ENCODE results near the gene MPP3. TPM values are rescaled to one million over a fixed set of nuclear protein-coding genes. Genes with fewer than 3 reads are reported as not detected.

The MPP3 gene
- total and polyA plus RNA-seq, 2 of the 4 experiments (the other 2 are of a cell fraction), result 5.7 to 11.9 TPM

GRCh38 chr17:43809121-43809520 lies 23.8 kb downstream of the MPP3 start:
- Histone ChIP-seq H2AK9ac (replicated peaks; ENCODE audit: low read depth, low read length, poor library complexity) (no peak overlapping the region), H3K4me1 (ENCODE audit: control insufficient read depth, insufficient read depth, low read length) (no peaks in the 10 kb centered on the region), H2AFZ (replicated peaks; ENCODE audit: low read length, poor library complexity) (no peak overlapping the region), H3K27ac (ENCODE audit: insufficient read depth, low read length) (no peak overlapping the region), H2BK120ac (ENCODE audit: low read depth, low read length) (no peak overlapping the region), H3K36me3 (ENCODE audit: control insufficient read depth, insufficient read depth, low read length) (peaks cover 23% of the 10 kb centered on the region), H4K8ac (ENCODE audit: low read depth in 2 of 2, low read length in 2 of 2) (no peak overlapping the region), H4K20me1 (ENCODE audit: insufficient read depth, low read length) (no peaks in the 10 kb centered on the region), H3K4me2 (ENCODE audit: low read depth, low read length) (no peak overlapping the region), H2BK5ac (ENCODE audit: low read depth, low read length, poor library complexity, severe bottlenecking) (no peak overlapping the region), H2BK15ac (ENCODE audit: low read depth, low read length) (no peak overlapping the region), H3K14ac (replicated peaks; ENCODE audit: low read depth, low read length) (no peak overlapping the region), H3K27me3 (ENCODE audit: control insufficient read depth, insufficient read depth, low read length) (no peaks in the 10 kb centered on the region), H3K23ac (ENCODE audit: low read depth, low read length) (no peak overlapping the region), H4K91ac (ENCODE audit: insufficient read depth, low read depth, low read length) (no peak overlapping the region), H3K4me3 (ENCODE audit: insufficient read depth, low read depth, low read length) (no peak overlapping the region), H3K4ac (ENCODE audit: low read depth, low read length) (no peak overlapping the region), H3K18ac (ENCODE audit: low read depth, low read length) (no peak overlapping the region), H2BK20ac (ENCODE audit: low read depth, low read length) (no peak overlapping the region), H3K56ac (ENCODE audit: extremely low read depth, insufficient read depth, low read length) (no peak overlapping the region), H2AK5ac (ENCODE audit: low read depth, low read length) (no peak overlapping the region), H4K5ac (ENCODE audit: low read depth, low read length) (no peak overlapping the region), H3K9me1 (ENCODE audit: insufficient read depth, low read length) (peaks cover under 1% of the 10 kb centered on the region; the same call in 1 of the 2 replicates), H3K9me3 (ENCODE audit: control insufficient read depth, insufficient read depth, low read length) (no peaks in the 10 kb centered on the region), H3K79me1 (ENCODE audit: low read depth in 1 of 2, low read length in 2 of 2) (peaks cover under 1 to 4% of the 10 kb centered on the region in 2 experiments; a peak in 1 of 4 replicates), H3K9ac (ENCODE audit: low read depth, low read length) (no peak overlapping the region)
- TF ChIP-seq MXI1 (IDR thresholded peaks at IDR 0.05; ENCODE audit: borderline replicate concordance, low read depth, low read length) (no peak), FOS (IDR thresholded peaks at IDR 0.05; ENCODE audit: low read depth, low read length) (no peak), RCOR1 (IDR thresholded peaks at IDR 0.05; ENCODE audit: insufficient replicate concordance, low read length) (no peak), USF2 (IDR thresholded peaks at IDR 0.05; ENCODE audit: low read depth, low read length) (no peak), RFX5 (IDR thresholded peaks at IDR 0.05; ENCODE audit: low read depth, low read length) (no peak), CEBPB (IDR thresholded peaks at IDR 0.05; ENCODE audit: low read depth, low read length) (no peak), NFE2L2 (IDR thresholded peaks at IDR 0.05; ENCODE audit: low read depth, low read length) (no peak), BHLHE40 (IDR thresholded peaks at IDR 0.05; ENCODE audit: low read depth, low read length) (no peak), MAFK (IDR thresholded peaks at IDR 0.05; ENCODE audit: low read depth, low read length) (no peak), ELK1 (IDR thresholded peaks at IDR 0.05; ENCODE audit: borderline replicate concordance, low read depth, low read length) (no peak), CHD1 (IDR thresholded peaks at IDR 0.05; ENCODE audit: low read depth, low read length) (no peak), MAZ (IDR thresholded peaks at IDR 0.05; ENCODE audit: borderline replicate concordance, low read depth, low read length) (no peak), RAD21 (IDR thresholded peaks at IDR 0.05; ENCODE audit: low read length) (no peak), POLR2A (IDR thresholded peaks at IDR 0.05; ENCODE audit: low read depth, low read length) (no peak), SMC3 (IDR thresholded peaks at IDR 0.05; ENCODE audit: low read depth, low read length) (no peak)
- TF ChIP-seq, protein P1, sequence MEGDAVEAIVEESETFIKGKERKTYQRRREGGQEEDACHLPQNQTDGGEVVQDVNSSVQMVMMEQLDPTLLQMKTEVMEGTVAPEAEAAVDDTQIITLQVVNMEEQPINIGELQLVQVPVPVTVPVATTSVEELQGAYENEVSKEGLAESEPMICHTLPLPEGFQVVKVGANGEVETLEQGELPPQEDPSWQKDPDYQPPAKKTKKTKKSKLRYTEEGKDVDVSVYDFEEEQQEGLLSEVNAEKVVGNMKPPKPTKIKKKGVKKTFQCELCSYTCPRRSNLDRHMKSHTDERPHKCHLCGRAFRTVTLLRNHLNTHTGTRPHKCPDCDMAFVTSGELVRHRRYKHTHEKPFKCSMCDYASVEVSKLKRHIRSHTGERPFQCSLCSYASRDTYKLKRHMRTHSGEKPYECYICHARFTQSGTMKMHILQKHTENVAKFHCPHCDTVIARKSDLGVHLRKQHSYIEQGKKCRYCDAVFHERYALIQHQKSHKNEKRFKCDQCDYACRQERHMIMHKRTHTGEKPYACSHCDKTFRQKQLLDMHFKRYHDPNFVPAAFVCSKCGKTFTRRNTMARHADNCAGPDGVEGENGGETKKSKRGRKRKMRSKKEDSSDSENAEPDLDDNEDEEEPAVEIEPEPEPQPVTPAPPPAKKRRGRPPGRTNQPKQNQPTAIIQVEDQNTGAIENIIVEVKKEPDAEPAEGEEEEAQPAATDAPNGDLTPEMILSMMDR (conservative IDR thresholded peaks at IDR 0.05; ENCODE audit: low read depth, low read length), result no peak
- no TSS peak for BruUV-seq (replicated peaks)
- DNase-seq (no peak), ATAC-seq (ENCODE audit: low read depth) (no peak)
- WGBS, 2 experiments (ENCODE audit: extremely low coverage in 2 of 2, insufficient read length in 1 of 2), result no CpG with 5 or more reads among the region's 5 CpGs
- dilution Hi-C loops (cut with HindIII; ENCODE audit: low sequenced_read_pairs, unreplicated experiment), result no loop called here
- CTCF ChIA-PET, result no interaction called here
- in situ Hi-C loops (cut with MboI; ENCODE audit: low sequenced_read_pairs), result no loop called here
- intact Hi-C loops (cut with micrococcal nuclease), result no loop called here
- POLR2A ChIA-PET (ENCODE audit: unreplicated experiment), result no interaction called here
